Inflammatory macrophage (primary cell): ENCODE data around the gene PLA2G2D.
A peak's percentile ranks its signal among the peaks of the same experiment; 100 is the strongest.

ENCODE experiments used
- DNase-seq, 2 donors: peaks; one replicate each; pipeline ENCODE4 v3.0.0-alpha.2; 2020 to 2022

PLA2G2D gene

DNA sequence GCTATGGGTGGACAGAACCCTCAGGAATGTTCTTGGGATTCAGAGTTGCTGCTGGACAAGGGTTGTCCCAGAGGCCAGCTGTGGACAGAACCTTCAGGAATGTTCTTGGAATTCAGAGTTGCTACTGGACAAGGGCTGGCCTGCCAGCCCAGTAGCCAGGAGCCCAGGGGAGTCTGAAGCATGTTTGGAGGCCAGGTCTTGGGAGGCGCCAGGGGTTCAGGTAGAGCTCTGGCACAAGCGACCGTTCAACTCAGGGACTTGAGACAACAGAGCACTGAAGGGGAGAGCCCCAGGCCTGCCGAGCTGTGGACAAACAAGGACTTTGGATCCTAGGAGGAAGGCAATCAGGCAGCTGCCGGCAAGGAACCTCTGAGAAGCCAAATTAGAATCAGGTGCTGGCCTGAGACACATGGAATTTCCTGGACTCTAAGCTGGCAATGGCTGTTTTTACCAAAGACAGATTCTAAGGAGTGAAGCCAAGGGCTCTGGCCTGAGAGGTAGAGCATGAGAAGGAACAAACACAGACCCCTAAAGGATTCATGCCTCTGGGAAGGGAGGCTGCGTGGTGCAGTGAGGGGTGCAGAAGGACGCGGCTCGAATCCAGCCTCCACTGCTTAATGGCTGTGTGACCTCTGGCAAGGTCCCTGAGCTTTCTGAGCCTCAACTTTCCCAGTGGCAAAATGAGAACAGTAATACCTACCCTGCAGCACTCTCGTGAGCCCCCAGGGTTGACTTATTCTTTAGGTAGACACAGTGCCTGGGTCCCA lies 36.0 kb downstream of the PLA2G2D start:
- no peak for DNase-seq

DNA sequence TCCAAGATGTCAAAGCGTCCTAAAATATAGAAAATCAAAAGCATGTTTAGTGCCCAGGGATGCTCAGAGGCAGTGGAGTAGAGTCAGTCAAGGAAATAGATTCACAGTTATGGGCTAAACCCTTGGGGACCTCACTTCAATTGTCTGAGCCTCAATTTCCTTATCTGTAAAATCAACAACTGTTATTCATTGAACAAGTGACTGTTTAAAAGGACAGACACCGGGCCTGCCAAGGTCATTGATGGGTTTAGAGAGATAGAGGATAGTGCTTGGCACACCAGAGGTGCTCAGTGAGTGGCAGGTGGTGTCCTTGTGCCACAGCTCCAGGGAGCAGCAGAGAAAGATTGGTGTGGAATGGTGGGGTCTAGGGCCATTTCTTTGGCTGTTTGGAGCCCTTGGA lies 36.6 kb downstream of the PLA2G2D start:
- no peak for DNase-seq

DNA sequence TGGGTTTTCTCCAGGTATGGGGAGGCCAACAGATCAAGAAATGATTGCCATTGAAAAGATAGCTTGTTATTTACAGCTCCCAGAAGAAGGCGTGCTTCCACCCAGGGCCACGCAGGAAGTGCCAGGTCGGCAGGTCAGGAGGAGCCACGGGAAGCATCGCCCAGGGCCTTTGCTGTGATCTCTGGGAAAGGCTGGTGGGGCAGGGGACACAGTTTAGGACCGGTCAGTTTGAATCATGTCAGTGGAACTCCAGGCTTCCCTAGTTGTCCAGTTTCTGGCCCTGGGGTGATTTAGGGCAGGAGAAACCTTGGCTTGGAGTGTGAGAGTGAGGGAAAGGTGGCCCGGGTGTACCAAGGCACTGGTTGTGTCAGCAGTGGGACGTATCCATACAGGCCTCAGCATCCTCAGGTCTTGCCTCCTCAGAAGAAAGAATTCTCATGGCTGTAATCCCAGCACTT lies 38.0 kb downstream of the PLA2G2D start:
- DNase-seq = no peak

DNA sequence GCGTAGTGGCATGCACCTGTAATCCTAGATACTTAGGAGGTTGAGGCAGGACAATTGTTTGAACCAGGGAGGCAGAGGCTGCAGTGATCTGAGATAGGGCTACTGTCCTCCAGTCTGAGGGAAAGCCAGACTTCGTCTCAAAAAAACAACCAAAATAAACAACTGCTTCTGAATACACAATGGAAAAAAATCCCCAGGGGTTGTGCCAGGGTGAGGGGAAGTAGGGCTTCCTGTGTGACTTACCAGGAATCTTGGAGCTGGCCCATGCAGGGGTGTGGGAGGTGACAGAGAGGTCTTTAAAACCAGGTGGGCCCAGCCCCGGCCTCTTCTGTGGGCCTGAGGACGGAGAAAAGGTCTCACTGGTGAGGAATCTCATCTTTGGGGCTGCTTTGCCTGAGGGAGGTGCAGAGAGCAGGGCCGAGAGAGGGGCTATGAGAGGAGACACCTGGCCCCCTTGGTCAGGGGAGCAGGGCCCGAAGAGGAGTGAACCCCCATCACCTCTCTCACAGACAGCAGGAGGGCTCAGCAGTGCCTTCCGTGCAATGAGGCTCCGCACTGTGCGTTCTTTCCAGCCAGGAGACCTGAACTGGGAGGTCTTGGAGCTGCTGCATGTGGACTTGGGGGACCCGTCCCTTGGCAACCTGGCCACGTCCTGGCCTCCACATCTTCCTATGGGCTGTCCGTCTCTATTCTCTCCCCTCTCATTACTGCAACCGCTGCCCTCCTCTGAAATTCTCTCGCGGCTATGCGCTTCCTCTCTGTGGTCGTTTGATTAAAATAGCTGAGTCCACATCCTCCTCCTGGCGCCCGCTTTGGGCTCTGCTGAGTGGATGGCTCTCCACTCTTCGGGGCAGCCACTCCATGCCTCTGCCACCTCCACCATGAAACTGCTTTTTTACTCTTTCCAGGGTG lies 38.6 kb downstream of the PLA2G2D start:
- DNase-seq = peak; percentile 19 to 47

DNA sequence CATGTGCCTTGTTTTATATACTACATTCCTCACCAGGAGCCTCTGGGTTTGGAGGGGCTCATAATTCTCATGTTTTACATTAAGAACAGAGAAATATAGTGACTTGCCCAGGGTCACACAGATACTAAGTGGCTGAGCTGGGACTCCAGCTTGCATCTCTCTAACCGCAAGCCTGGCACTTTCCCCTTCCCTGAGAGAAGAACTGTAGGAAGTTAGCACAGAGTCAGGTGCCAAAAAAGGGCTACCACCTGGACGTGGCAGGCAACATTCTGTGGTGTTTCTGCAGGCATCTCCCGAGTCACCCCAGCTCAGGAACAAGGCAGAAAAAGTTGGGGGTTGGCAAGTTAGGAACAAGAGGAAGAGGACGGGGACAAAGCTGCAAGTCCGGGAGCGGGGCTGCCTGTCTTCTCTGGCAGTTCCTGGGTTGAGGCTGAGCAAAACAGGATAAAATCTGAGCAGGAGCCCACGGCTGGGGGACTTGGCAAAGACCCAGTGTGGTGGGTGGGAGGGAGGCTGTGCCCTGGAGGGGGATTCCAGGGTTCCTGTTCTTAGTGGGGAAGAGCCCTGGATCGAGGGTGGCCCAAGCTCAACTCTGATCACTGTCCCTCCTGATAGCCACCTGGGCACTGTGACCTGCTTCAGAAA lies 39.6 kb downstream of the PLA2G2D start:
- no peak for DNase-seq

DNA sequence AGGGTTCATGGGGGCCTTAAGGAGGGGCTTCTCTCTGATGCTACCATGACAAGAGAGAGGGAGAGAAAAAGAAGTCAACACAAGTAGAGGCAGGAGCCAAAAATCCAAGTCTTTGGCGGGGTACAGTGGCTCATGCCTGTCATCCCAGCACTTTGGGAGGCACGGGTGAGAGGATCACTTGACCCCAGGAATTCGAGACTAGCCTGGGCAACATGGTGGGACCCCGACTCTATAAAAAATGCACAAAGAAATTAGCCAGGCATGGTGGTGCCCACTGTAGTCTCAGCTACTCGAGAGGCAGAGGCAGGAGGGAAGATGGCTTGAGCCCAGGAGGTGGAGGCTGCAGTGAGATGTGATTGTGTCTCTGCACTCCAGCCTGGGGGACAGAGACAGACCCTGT lies 40.6 kb downstream of the PLA2G2D start:
- no peak for DNase-seq

DNA sequence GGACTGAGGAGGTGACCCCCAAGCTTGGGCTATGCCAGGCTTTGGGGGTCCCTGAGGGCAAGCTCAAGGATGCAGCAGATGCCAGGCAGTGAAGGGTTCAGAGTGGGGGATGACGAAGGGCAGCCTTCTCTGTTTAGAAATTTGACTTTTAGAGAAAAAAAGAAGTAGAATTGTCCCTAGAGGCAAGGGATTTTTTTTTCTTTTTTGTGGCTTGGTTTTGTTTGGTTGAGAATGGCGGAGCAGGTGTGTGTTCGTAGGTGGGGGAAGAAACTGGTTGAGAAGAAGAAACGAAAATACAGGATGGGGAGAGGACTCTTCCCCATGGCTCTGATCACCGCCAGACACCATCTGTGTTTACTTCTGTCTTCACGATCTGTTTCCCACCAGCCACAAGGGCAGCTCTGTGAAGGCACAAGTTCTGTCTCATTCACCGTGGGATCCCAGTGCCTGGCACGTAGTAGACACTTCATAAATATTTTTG lies 41.1 kb downstream of the PLA2G2D start:
- no peak for DNase-seq

DNA sequence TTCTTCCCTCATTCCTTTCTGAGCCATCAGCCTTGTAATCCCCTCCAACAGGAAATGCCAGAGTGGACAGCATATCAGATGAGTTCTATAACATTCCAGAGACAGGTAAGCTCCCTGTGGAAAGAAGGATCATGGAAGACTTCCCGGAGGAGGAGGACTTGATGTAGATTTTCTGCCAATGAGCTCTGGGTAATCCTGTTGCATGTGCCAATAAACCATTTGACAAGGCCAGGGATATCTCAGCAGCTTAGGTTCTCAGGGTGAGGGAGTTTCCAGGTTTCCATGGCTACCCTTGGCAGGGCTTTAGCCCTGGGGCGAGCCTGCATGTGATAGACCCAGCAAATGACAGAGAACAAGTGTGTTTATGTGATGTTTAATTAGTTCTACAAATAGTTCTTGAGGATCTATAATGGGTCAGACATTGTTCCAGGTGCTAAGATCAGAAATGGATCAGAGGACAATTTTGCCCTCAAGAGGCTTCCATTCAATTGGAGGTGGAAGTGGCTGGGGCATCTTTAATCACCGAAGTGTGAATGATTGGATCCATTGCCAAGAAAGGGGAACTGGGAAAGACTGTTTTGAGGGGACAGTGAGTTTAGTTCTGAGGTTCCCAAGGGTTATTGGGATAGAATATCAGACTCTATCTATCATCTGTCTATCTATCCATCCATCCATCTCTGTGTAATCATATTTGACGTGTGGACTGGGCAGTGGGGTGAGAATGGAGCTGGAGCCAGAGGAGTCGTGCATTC lies 42.5 kb downstream of the PLA2G2D start:
- DNase-seq = no peak

DNA sequence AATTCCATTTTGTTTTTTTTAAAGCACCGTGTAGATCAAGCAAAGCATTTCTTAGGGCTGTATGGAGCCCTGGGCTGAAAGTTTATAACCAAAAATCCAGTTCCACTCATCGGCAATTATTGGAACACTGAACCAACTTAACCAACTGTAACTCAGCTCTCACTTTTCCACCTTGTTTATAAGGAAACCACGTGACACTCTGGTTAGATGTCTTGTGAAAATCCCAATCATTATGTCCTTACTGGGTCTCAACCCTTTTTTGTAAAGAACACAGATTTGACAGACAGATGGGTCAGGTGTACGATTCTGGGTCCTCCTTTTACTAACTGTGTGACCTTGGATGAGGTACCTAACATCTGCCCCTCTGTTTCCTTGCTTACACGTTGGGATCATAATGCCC lies 43.1 kb downstream of the PLA2G2D start:
- no peak for DNase-seq

DNA sequence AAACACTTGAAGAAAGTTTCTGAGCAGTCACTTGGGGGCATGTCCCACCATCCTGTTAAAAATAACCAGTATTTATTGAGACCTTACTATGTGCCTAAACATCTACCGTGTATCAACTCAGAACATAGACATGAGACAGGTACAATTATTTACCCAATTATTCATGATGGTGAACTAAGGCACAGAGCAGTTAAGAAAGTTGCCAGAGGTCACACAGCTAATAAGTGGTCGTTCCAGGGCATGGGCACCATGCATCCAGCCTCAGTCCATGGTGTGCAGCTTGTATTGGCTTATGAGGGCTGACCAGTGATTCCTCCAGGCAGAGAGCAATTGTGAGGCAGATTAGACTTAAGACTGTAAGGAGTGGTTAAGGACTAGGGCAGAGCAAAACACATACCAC lies 44.0 kb downstream of the PLA2G2D start:
- no peak for DNase-seq

DNA sequence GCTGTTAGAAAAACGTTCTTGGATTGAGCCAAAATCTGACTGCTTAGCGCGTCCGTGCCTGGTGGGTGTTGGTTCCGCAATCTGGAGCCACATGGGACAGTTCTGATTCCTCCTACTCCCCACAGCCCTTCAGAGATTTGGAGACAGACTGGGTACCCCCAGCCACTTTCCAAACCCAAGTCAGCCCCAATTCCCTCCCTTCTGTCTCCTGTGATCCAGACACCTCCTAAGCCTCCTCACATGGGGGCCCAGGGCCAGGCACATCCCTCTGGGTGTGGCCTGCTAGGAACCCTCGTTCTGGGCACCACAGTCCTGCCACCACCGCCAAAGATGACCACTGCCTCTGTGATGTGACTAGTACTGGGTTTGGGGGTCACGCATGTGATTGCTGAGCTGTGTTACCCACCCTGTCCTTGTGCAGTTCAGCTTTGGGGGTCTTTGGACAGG lies 44.6 kb downstream of the PLA2G2D start:
- no peak for DNase-seq

DNA sequence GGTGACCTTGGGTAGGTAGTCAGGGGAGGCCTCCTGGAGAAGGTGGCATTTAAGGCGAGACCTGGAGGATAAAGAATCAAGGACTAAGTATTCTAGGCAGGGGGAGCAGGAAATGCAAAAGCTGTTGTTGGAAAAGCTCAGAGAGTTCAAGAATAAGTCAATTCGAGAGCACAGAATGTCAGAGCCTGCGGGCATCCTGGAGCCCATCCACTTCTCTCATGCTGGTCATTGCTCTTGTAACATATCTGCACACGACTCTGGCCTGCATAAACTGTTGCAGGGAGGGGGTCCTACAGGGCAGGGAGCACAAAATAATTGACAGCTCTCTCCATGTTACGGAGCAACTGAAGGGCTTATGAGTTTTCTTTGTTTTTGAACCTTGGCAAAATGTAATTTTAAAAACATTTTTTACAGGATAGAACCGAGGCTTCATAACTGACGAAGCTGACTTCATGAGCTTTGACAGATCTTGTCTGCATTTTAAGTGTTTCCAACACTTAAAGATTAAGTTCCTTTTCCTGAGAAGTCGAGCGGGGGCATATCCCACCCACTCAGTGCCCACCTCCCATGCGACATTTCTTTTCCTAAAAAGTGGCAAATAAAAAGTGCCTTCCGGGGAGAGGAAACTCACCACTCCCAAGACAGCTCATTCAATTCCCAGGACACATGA lies 45.1 kb downstream of the PLA2G2D start:
- no peak for DNase-seq

DNA sequence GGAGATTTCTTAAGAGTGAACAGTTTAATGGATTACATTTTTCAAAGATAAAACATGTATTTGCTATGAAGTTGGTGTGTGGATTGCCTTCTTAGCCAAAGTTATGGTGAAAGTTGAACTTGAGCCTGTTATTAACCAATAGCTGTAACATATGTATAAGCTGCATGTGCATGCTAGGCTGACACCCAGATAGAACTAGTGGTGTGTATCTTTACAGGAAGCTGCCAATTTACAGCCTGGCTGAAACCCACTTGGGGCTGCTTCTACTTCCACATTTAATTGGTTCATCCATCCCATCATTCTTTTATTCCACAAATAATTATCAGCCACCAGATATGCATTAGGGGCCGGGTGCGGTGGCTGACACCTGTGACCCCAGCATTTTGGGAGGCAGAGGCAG lies 46.1 kb downstream of the PLA2G2D start:
- no peak for DNase-seq

DNA sequence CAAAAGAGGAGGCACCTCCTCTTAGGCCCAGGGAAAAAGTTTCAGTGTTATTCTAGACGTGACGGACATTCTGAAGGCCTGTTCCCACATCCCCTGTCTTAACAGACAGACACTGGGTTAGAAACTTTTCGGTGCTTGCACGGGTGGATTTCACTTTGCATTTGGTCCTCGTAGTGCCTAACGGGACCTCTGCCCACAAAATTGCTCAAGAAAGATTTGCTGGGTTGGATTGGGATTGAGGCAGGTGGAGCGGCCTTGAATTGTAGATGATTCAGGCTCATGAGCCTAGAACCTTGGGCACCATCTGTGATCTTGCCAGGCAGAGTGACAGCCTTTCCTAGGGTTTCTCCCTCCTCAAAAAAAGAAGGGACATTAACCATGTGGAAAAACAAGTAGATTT lies 46.6 kb downstream of the PLA2G2D start:
- no peak for DNase-seq

DNA sequence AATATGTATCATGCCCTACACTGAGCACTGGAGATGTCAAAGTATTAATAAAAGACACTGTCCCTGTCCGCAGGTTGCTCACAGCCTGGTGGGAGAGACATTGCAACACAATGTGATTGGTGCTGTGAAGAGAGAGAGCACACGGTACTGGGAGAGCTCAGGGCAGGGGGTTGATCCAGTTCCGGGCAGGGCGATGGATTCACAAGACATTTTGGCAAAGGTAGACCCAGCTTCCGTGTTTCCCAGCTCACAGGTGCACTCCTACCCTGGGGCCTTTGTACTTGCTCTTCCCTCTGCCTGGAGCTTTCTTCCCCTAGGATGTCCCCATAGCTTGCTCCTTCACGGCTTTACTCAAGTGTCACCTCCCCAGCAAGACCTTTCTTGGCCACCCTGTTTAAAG lies 47.9 kb downstream of the PLA2G2D start:
- no peak for DNase-seq

DNA sequence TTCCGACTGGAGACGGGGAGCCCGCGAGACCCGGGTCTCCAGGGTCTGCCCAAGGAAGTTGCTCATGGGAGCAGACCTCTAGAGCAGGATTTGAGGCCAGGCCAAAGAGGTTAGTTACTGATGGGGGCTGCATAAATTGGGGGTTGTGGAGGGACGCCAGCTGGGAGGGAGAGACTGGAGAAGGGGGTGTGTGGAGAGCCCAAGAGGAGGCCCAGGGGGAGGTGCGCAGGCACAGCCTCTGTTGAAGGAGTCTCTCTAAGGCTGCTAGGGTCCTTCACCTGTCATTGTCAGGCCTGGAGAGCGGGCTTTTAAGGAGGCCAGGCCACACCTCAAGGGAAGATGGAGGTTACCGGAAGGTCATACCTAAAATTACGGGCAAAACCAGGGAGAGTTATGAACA lies 49.0 kb downstream of the PLA2G2D start:
- no peak for DNase-seq

DNA sequence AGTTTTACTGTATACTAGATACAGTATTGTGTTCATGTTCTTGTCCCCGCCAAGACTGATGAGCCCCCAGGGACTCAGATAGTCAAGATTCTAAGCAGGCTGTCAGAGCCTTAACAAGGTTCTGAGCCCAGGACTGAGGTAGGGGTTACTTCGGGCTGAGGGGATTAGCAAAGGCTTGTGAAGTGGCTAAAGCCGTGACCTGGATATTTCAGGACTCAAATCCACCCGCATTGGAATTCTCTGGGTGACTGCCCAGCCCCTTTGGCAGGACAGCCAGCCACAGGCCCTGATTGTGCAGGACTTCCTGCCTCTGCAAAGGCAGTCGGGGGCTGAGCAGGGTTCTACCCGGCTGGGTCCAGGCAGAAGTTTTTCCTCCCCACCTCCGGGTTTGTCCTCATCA lies 49.5 kb downstream of the PLA2G2D start, which contains the start of gene PLA2G5:
TSS of gene PLA2G5 (plus strand) at position 321 of the 400 bp plus-strand sequence. CDS start 14,637 bp downstream, outside the sequence.
- DNase-seq = no peak

DNA sequence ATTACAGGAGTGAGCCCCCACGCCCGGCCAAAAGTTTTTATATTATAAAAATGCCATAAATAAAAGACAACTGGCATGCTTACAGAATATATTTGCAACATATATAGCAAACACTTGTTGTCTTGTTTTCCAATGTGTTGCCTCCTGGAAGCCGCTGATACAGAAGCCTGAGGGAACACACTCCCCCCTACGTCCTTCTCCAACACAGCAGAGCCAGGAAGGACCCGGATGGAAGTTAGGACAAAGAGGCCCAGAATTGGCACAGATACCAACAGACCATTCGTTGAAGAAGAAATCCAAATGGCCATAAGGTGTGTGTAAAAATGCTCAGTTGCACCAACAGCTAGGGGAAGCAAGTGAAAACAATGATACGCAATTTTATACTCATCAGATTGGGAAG lies 50.6 kb downstream of the PLA2G2D start:
- no peak for DNase-seq

DNA sequence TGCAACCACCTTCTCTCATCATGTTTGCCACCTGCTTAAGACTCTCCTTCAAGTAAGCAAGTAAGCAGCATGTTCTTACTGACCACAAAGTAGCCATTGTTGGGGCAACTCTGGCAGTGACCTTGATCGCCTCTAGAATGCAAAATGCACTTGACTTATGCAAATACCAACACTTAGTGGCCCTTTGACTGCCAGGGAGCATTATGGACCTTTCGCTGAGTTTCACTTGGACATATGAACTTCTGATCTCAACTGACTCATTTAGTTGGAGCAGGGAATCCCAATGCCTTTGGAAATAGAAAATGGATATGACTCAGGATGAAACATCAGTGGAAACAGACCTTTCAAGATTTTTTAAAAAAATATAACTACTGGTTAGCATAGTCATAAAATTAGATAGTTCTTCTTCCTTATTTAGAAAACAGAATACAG lies 55.5 kb downstream of the PLA2G2D start:
- DNase-seq = peak in 1 of 2 donors; percentile 11
